B cell (primary cell): ENCODE data around the gene PUM1.

ENCODE experiments used
- EZH2 ChIP-seq: IDR thresholded peaks from 2 replicates; pipeline ENCODE4 v1.6.1; 2012; ENCODE audit warnings: borderline replicate concordance, low read depth, mild to moderate bottlenecking, moderate library complexity, low read length; ENCODE audit not compliant: insufficient read depth, poor library complexity, severe bottlenecking
- TF ChIP-seq, protein P1 (sequence below): fragments of 200-600 bp; IDR thresholded peaks from one replicate; pipeline ENCODE4 v1.8.0; 2022; ENCODE audit warnings: antibody characterized with exemption, mild to moderate bottlenecking

DNA sequence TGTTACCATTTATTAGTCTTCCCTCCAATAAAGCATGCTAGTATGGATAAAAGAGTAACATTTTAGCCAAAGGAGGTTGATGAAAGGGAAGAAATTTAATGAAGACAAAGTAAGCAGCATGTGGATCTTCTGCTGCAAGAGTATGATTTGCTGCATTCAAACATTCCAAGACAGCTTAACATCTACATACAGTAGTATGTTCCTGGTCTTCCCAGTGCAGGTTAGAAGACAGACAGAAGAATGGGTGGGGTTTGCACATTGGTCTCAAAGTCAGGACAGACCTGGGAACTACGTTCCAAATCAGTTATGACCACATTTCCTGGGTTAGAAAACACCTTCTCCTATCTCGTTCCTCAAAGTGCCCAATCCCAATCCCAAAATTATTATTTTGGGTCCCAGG, 43.3 kb downstream of the PUM1 start:
- TF ChIP-seq, protein P1, sequence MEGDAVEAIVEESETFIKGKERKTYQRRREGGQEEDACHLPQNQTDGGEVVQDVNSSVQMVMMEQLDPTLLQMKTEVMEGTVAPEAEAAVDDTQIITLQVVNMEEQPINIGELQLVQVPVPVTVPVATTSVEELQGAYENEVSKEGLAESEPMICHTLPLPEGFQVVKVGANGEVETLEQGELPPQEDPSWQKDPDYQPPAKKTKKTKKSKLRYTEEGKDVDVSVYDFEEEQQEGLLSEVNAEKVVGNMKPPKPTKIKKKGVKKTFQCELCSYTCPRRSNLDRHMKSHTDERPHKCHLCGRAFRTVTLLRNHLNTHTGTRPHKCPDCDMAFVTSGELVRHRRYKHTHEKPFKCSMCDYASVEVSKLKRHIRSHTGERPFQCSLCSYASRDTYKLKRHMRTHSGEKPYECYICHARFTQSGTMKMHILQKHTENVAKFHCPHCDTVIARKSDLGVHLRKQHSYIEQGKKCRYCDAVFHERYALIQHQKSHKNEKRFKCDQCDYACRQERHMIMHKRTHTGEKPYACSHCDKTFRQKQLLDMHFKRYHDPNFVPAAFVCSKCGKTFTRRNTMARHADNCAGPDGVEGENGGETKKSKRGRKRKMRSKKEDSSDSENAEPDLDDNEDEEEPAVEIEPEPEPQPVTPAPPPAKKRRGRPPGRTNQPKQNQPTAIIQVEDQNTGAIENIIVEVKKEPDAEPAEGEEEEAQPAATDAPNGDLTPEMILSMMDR = no peak
- TF ChIP-seq EZH2 = no peak
